Type B pancreatic cell (in vitro differentiated cells): ENCODE data around the gene MAPK4. TPM values are rescaled to one million over a fixed set of nuclear protein-coding genes. Genes with fewer than 3 reads are reported as not detected.

ENCODE experiments used
- DNase-seq: peaks from one replicate; pipeline ENCODE4 v3.0.0; 2021; ENCODE audit warnings: mixed read lengths; ENCODE audit not compliant: unreplicated experiment; ENCODE audit errors: extremely low spot score
- H3K27ac Mint-ChIP-seq: 2 replicates; pipeline ENCODE4 v1.8.0; 2021; ENCODE audit warnings: mild to moderate bottlenecking, mixed read lengths
- H3K27me3 Mint-ChIP-seq: 2 replicates; pipeline ENCODE4 v1.8.0; 2021; ENCODE audit warnings: mixed read lengths
- H3K36me3 Mint-ChIP-seq: 2 replicates; pipeline ENCODE4 v1.8.0; 2021; ENCODE audit warnings: mixed read lengths
- H3K4me1 Mint-ChIP-seq: one replicate; pipeline ENCODE4 v1.8.0; 2021; ENCODE audit warnings: mixed read lengths; ENCODE audit not compliant: unreplicated experiment
- H3K4me3 Mint-ChIP-seq: 2 replicates; pipeline ENCODE4 v1.8.0; 2021; ENCODE audit warnings: mild to moderate bottlenecking, mixed read lengths
- H3K9me3 Mint-ChIP-seq: 2 replicates; pipeline ENCODE4 v1.8.0; 2021; ENCODE audit warnings: mixed read lengths
- CTCF ChIP-seq: fragments of 200-600 bp; sonication (generic); conservative IDR thresholded peaks from 2 replicates; pipeline ENCODE4 v1.5.0; 2021; ENCODE audit warnings: antibody characterized with exemption, mild to moderate bottlenecking
- total RNA-seq: library from RNA; stranded (reverse); gene quantifications from 2 replicates; pipeline ENCODE4 v1.2.1, GENCODE V29; 2021; ENCODE audit warnings: low replicate concordance

Gene MAPK4
- total RNA-seq, 1 donor from 2014 or later, result 7.5 TPM

GRCh38 chr18:50724751-50725151 lies 164.9 kb downstream of the MAPK4 start:
- Mint-ChIP-seq H3K27me3 (peaks cover 2% of the 10 kb centered on the region), H3K4me3 (no peak overlapping the region), H3K4me1 (peaks cover 23% of the 10 kb centered on the region), H3K27ac (no peak overlapping the region), H3K9me3 (no peaks in the 10 kb centered on the region), H3K36me3 (peaks cover 9% of the 10 kb centered on the region)
- no peak for DNase-seq
- no peak for TF ChIP-seq CTCF

- TF ChIP-seq CTCF, result no peak
- Mint-ChIP-seq H3K4me3 (no peak overlapping the region), H3K27ac (no peak overlapping the region), H3K9me3 (no peaks in the 10 kb centered on the region), H3K27me3 (peaks cover 2% of the 10 kb centered on the region), H3K36me3 (peaks cover 17% of the 10 kb centered on the region), H3K4me1 (peaks cover 18% of the 10 kb centered on the region)
- no peak for DNase-seq
Observed at GRCh38 chr18:50726960-50727589, 167.2 kb downstream of the MAPK4 start.

GRCh38 chr18:50727721-50728471 lies 168.0 kb downstream of the MAPK4 start:
- H3K27me3 Mint-ChIP-seq, result no peaks in the 10 kb centered on the region
- no peak for DNase-seq
- H3K4me1 Mint-ChIP-seq, result peaks cover 18% of the 10 kb centered on the region
- H3K27ac Mint-ChIP-seq, result no peak overlapping the region
- peaks cover 13% of the 10 kb centered on the region for H3K36me3 Mint-ChIP-seq
- H3K4me3 Mint-ChIP-seq, result no peak overlapping the region
- TF ChIP-seq CTCF, result no peak
- H3K9me3 Mint-ChIP-seq, result no peaks in the 10 kb centered on the region

- peaks cover 16% of the 10 kb centered on the region for H3K4me1 Mint-ChIP-seq
- no peak for DNase-seq
- H3K36me3 Mint-ChIP-seq, result peaks cover 13% of the 10 kb centered on the region
- no peak for TF ChIP-seq CTCF
- no peak overlapping the region for H3K27ac Mint-ChIP-seq
- H3K9me3 Mint-ChIP-seq, result no peaks in the 10 kb centered on the region
- H3K4me3 Mint-ChIP-seq, result no peak overlapping the region
- no peaks in the 10 kb centered on the region for H3K27me3 Mint-ChIP-seq
Observed at GRCh38 chr18:50729376-50729775, 169.5 kb downstream of the MAPK4 start.

- H3K4me1 Mint-ChIP-seq, result peaks cover 11% of the 10 kb centered on the region
- no peak for DNase-seq
- H3K9me3 Mint-ChIP-seq, result no peaks in the 10 kb centered on the region
- H3K27me3 Mint-ChIP-seq, result no peaks in the 10 kb centered on the region
- H3K27ac Mint-ChIP-seq, result no peak overlapping the region
- peaks cover 13% of the 10 kb centered on the region for H3K36me3 Mint-ChIP-seq
- TF ChIP-seq CTCF, result no peak
- H3K4me3 Mint-ChIP-seq, result no peak overlapping the region
Observed at GRCh38 chr18:50729986-50730385, 170.1 kb downstream of the MAPK4 start.
